ENCODE measurements around the gene TUBB. TPM values are rescaled to one million over a fixed set of nuclear protein-coding genes. Genes with fewer than 3 reads are reported as not detected.
A peak's percentile ranks its signal among the peaks of the same experiment; 100 is the strongest.
"Not testable (repeated sequence)": the region's sequence is repeated elsewhere in the genome, so short reads cannot be mapped to it uniquely, and the experiment has no call there.

Gene TUBB
- total RNA-seq, 6 experiments from 2014 or later = 150 to 268 (median 241) TPM

GRCh38 chr6:30754631-30755030 is 34.5 kb downstream of the TUBB start:
- no peak overlapping the region for H3K27ac ChIP-seq
- ATAC-seq = no peak
- H3K9me3 ChIP-seq = no peaks in the 10 kb centered on the region
- H3K36me3 ChIP-seq = no peaks in the 10 kb centered on the region
- no peak for TF ChIP-seq POLR2A (IDR thresholded peaks at IDR 0.05)
- 94% methylated on average over 2 of the region's 3 CpGs for WGBS (ENCODE audit: insufficient coverage, low coverage, low lambda C conversion rate, missing lambda C conversion rate)
- H3K4me3 ChIP-seq = no peak overlapping the region
- H3K4me1 ChIP-seq = peaks cover 0 to 11% (median 5%) of the 10 kb centered on the region in 4 donors
- H3K27me3 ChIP-seq = no peaks in the 10 kb centered on the region
- DNase-seq = no peak
- intact Hi-C loops (cut with DNase I) = no loop called here

- H3K36me3 ChIP-seq; H3K27me3 ChIP-seq; DNase-seq; ATAC-seq; H3K4me1 ChIP-seq; intact Hi-C loops (cut with DNase I); H3K27ac ChIP-seq; H3K9me3 ChIP-seq; H3K4me3 ChIP-seq: not testable (repeated sequence)
- WGBS (ENCODE audit: insufficient coverage, low coverage, low lambda C conversion rate, missing lambda C conversion rate) = 96% methylated on average over 7 of the region's 7 CpGs
Observed at GRCh38 chr6:30756405-30757003, 36.4 kb downstream of the TUBB start.

GRCh38 chr6:30757261-30757904 is 37.2 kb downstream of the TUBB start:
- Histone ChIP-seq H3K4me1 (no peaks in the 10 kb centered on the region), H3K36me3 (no peaks in the 10 kb centered on the region), H3K4me3 (no peak overlapping the region), H3K27ac (no peak overlapping the region), H3K9me3 (no peaks in the 10 kb centered on the region), H3K27me3 (no peaks in the 10 kb centered on the region)
- intact Hi-C loops (cut with DNase I) = no loop called here
- 64% methylated on average over 1 of the region's 1 CpG for WGBS (ENCODE audit: insufficient coverage, low coverage, low lambda C conversion rate, missing lambda C conversion rate)
- ATAC-seq (no peak), DNase-seq (no peak)
- TF ChIP-seq, protein P1, sequence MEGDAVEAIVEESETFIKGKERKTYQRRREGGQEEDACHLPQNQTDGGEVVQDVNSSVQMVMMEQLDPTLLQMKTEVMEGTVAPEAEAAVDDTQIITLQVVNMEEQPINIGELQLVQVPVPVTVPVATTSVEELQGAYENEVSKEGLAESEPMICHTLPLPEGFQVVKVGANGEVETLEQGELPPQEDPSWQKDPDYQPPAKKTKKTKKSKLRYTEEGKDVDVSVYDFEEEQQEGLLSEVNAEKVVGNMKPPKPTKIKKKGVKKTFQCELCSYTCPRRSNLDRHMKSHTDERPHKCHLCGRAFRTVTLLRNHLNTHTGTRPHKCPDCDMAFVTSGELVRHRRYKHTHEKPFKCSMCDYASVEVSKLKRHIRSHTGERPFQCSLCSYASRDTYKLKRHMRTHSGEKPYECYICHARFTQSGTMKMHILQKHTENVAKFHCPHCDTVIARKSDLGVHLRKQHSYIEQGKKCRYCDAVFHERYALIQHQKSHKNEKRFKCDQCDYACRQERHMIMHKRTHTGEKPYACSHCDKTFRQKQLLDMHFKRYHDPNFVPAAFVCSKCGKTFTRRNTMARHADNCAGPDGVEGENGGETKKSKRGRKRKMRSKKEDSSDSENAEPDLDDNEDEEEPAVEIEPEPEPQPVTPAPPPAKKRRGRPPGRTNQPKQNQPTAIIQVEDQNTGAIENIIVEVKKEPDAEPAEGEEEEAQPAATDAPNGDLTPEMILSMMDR (IDR thresholded peaks at IDR 0.05) = no peak
- TF ChIP-seq POLR2A (IDR thresholded peaks at IDR 0.05) = no peak

GRCh38 chr6:30759575-30760239 is 39.6 kb downstream of the TUBB start:
- Histone ChIP-seq H3K27me3 (no peaks in the 10 kb centered on the region), H3K4me3 (no peak overlapping the region), H3K27ac (peak overlapping the region in 1 of 3 donors; percentile 61), H3K9me3 (no peaks in the 10 kb centered on the region), H3K4me1 (peaks cover 0 to 17% (median 5%) of the 10 kb centered on the region in 4 donors), H3K36me3 (no peaks in the 10 kb centered on the region)
- no peak for DNase-seq
- TF ChIP-seq POLR2A (IDR thresholded peaks at IDR 0.05) = no peak
- TF ChIP-seq, protein P1 (IDR thresholded peaks at IDR 0.05) = no peak
- intact Hi-C loops (cut with DNase I) = no loop called here
- no peak for ATAC-seq
- 87% methylated on average over 8 of the region's 10 CpGs for WGBS (ENCODE audit: insufficient coverage, low coverage, low lambda C conversion rate, missing lambda C conversion rate)

- TF ChIP-seq POLR2A (IDR thresholded peaks at IDR 0.05) = no peak
- TF ChIP-seq, protein P1 (IDR thresholded peaks at IDR 0.05) = no peak
- Histone ChIP-seq H3K27me3 (no peaks in the 10 kb centered on the region), H3K27ac (no peak overlapping the region), H3K4me3 (no peak overlapping the region), H3K9me3 (no peaks in the 10 kb centered on the region), H3K36me3 (no peaks in the 10 kb centered on the region), H3K4me1 (peaks cover 0 to 18% (median 8%) of the 10 kb centered on the region in 4 donors)
- no peak for ATAC-seq
- WGBS (ENCODE audit: insufficient coverage, low coverage, low lambda C conversion rate, missing lambda C conversion rate) = 84% methylated on average over 8 of the region's 8 CpGs
- intact Hi-C loops (cut with DNase I) = no loop called here
- DNase-seq = no peak
Observed at GRCh38 chr6:30760549-30760948, 40.4 kb downstream of the TUBB start.

All from right lobe of liver (tissue), 6 donors.